Thyroid gland (tissue), 4 donors: ENCODE results near the gene OTOL1. TPM values are rescaled to one million over a fixed set of nuclear protein-coding genes. Genes with fewer than 3 reads are reported as not detected.

ENCODE experiments used
- DNase-seq, 2 donors: peaks; one replicate each; pipeline ENCODE4 v3.0.0-alpha.2; 2019
- H3K27ac ChIP-seq, 3 donors: fragments of 200-600 bp; sonication (generic); 1 replicate in 2 of 3; 2 replicates in 1 of 3; pipeline ENCODE4 v1.5.1; 2016 to 2019; ENCODE audit warnings: mild to moderate bottlenecking in 1 of 3, moderate library complexity in 1 of 3
- H3K27me3 ChIP-seq: fragments of 200-600 bp; sonication (generic); one replicate; pipeline ENCODE4 v1.5.1; 2019
- H3K36me3 ChIP-seq, 2 donors: fragments of 200-600 bp; sonication (generic); one replicate each; pipeline ENCODE4 v1.5.1; 2016 to 2019
- H3K4me1 ChIP-seq, 2 donors: fragments of 200-600 bp; sonication (generic); one replicate each; pipeline ENCODE4 v1.5.1; 2017 to 2019
- H3K4me3 ChIP-seq, 3 donors: fragments of 200-600 bp; sonication (generic); replicated peaks in 1 of 3; 1 replicate in 2 of 3; 2 replicates in 1 of 3; pipeline ENCODE4 v1.5.1; 2016; ENCODE audit warnings: mild to moderate bottlenecking in 1 of 3
- H3K9me3 ChIP-seq: fragments of 200-600 bp; sonication (generic); one replicate; pipeline ENCODE4 v1.5.1; 2017
- CTCF ChIP-seq, 6 experiments: fragments of 200-600 bp in 3 of 6; fragments of 450-650 bp in 3 of 6; sonication (generic) in 3 of 6; IDR thresholded peaks; one replicate each; pipeline ENCODE4 v1.5.1; 2016 to 2019; ENCODE audit warnings: antibody characterized with exemption in 6 of 6, mild to moderate bottlenecking in 2 of 6, inconsistent platforms in 1 of 6, moderate library complexity in 1 of 6
- POLR2A ChIP-seq, 2 donors: fragments of 450-650 bp; IDR thresholded peaks; one replicate each; pipeline ENCODE4 v1.6.1; 2017; ENCODE audit warnings: antibody characterized with exemption in 2 of 2, mild to moderate bottlenecking in 2 of 2, moderate library complexity in 1 of 2
- WGBS, 2 donors: methylation state at CpG; one replicate each; pipeline ENCODE4 v1.1.5; 2017; 5-methylcytosine and 5-hydroxymethylcytosine counted together
- intact Hi-C: fragments of 100-400 bp; cut with DNase I; formaldehyde crosslinking; loops from one replicate; pipeline ENCODE4 v1.15.1; 2023
- total RNA-seq, 4 donors: library from RNA; depleted of rRNA; stranded (reverse); fragments of >200 nt; gene quantifications; one replicate each; pipeline ENCODE4 v1.2.3, GENCODE V29; 2016

Gene OTOL1
- total RNA-seq, 4 donors from 2014 or later = not detected

- Histone ChIP-seq H3K27me3 (no peaks in the 10 kb centered on the region), H3K9me3 (no peaks in the 10 kb centered on the region), H3K36me3 (no peaks in the 10 kb centered on the region), H3K27ac (no peak overlapping the region), H3K4me3 (no peak overlapping the region), H3K4me1 (no peaks in the 10 kb centered on the region)
- no peak for TF ChIP-seq CTCF (IDR thresholded peaks at IDR 0.05)
- no peak for TF ChIP-seq POLR2A (IDR thresholded peaks at IDR 0.05)
- 85 to 93% methylated on average over 1 of the region's 1 CpG for WGBS, 2 donors
- DNase-seq = no peak
- intact Hi-C loops = no loop called here
Measured at GRCh38 chr3:161540594-161540993, 44.0 kb downstream of the OTOL1 start.

DNA sequence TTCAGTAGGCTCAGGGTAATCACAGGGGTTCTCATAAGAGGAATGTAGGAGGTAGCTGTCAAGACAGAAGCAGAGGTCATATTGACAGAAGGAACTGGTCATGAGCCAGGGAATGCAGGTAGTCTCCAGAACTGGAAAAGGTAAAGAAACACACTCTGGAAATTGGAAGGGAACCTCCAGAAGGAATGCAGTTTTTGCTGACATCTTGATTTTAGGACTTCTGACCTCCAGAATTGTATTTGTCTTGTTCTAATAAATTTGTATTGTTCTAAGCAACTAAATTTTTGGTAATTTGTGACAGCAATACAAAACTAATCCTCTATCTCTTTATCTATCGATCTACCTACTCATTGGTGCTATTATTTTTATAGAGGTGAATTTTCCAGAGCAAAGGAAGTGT lies 49.2 kb downstream of the OTOL1 start:
- Histone ChIP-seq H3K36me3 (no peaks in the 10 kb centered on the region), H3K27me3 (no peaks in the 10 kb centered on the region), H3K27ac (no peak overlapping the region), H3K4me3 (no peak overlapping the region), H3K4me1 (no peaks in the 10 kb centered on the region), H3K9me3 (no peaks in the 10 kb centered on the region)
- TF ChIP-seq POLR2A (IDR thresholded peaks at IDR 0.05) = no peak
- TF ChIP-seq CTCF (IDR thresholded peaks at IDR 0.05) = no peak
- 93 to 98% methylated on average over 1 of the region's 1 CpG for whole genome bisulfite sequencing, 2 donors
- intact Hi-C loops = no loop called here
- DNase-seq = no peak

- DNase-seq = no peak
- Histone ChIP-seq H3K4me1 (no peaks in the 10 kb centered on the region), H3K27me3 (no peaks in the 10 kb centered on the region), H3K36me3 (no peaks in the 10 kb centered on the region), H3K4me3 (no peak overlapping the region), H3K27ac (no peak overlapping the region), H3K9me3 (no peaks in the 10 kb centered on the region)
- TF ChIP-seq CTCF (IDR thresholded peaks at IDR 0.05) (no peak), POLR2A (IDR thresholded peaks at IDR 0.05) (no peak)
- 55 to 65% methylated on average over 4 of the region's 4 CpGs for WGBS, 2 donors
- intact Hi-C loops = no loop called here
Measured at GRCh38 chr3:161548301-161548700, 51.7 kb downstream of the OTOL1 start.

DNA sequence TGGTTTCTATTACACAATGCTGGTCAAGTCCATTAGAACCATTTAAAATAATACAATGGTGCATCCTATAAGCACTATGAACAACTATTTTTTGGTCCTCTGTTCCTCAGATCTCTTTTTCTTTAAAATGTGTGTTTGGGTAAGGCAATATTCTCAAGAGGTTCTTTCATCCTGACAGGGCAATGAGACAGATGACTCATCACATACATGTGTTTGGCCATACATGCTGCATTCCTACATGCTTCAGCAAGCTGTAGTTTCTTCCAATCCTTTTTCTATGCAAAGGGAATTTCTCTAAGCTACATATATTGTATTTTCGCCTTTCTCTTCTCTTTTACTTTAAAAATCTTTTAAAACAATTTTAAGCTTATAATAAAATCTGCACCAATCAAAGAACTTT lies 52.7 kb downstream of the OTOL1 start:
- H3K9me3 ChIP-seq = no peaks in the 10 kb centered on the region
- H3K27ac ChIP-seq = no peak overlapping the region
- WGBS, 2 donors = 86% methylated on average over 1 of the region's 1 CpG
- no peak overlapping the region for H3K4me3 ChIP-seq
- TF ChIP-seq CTCF (IDR thresholded peaks at IDR 0.05) = no peak
- TF ChIP-seq POLR2A (IDR thresholded peaks at IDR 0.05) = no peak
- H3K36me3 ChIP-seq = no peaks in the 10 kb centered on the region
- H3K27me3 ChIP-seq = no peaks in the 10 kb centered on the region
- intact Hi-C loops = no loop called here
- no peaks in the 10 kb centered on the region for H3K4me1 ChIP-seq
- no peak for DNase-seq

DNA sequence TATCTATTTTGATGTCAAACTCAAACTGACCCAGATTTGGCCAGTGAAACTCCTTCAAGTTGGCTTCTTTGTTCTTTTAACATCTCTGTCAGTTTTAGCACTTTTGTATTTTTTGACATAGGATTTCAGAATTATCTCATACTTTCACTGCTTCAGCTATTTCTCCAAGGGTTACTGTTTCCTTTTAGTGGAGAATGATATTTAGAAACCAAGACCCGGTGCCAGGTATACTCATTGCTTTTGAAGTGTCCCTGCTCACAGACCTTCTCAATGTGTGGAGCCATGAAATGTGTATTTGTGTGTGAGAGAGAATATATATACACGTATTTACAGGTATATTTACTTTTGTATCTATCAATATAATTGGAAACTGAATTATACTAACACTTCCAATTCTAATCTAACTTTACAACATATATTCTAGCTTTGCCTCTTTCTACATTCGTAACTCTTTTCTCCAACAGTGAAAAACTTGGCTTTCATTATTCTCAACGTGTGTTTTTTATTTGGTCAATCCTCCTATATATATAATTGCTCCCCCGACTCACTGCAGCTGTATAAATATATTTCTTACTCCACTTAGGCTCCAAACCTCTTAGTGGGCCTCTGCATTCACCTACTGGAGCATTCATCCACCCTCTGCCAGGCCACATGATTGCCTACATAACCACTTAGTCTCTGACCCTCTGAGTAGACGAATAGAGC lies 54.0 kb downstream of the OTOL1 start:
- no peak overlapping the region for H3K4me3 ChIP-seq
- no peak for DNase-seq
- no peaks in the 10 kb centered on the region for H3K9me3 ChIP-seq
- TF ChIP-seq POLR2A (IDR thresholded peaks at IDR 0.05) = no peak
- no peak for TF ChIP-seq CTCF (IDR thresholded peaks at IDR 0.05)
- H3K36me3 ChIP-seq = no peaks in the 10 kb centered on the region
- intact Hi-C loops = no loop called here
- 80 to 83% methylated on average over 6 of the region's 6 CpGs for WGBS, 2 donors
- H3K27ac ChIP-seq = no peak overlapping the region
- no peaks in the 10 kb centered on the region for H3K27me3 ChIP-seq
- no peaks in the 10 kb centered on the region for H3K4me1 ChIP-seq
